Left lung (tissue), 8 donors: ENCODE results near the gene PRDM13. TPM values are rescaled to one million over a fixed set of nuclear protein-coding genes. Genes with fewer than 3 reads are reported as not detected.

Experiments used
- polyA plus RNA-seq, 6 donors: library from polyadenylated mRNA; unstranded; fragments of 120-200 nt; gene quantifications; one replicate each; pipeline ENCODE4 v1.2.1, GENCODE V29; 2013; ENCODE audit not compliant: insufficient read length in 6 of 6
- total RNA-seq, 2 donors: library from RNA; stranded (reverse); fragmentation: NEBNext Ultra II Directional; extraction: Animal tissue kit (Norgen Biotek cat#: 25700); gene quantifications; one replicate each; pipeline ENCODE4 v1.2.1, GENCODE V29; 2021
- donor health status: DM: no; HTN: yes; CAD: no.
- donor health status: DM: no; HTN: no; CAD: no.

The PRDM13 gene
- total and polyA plus RNA-seq, 8 donors: not detected

Other genes with a start within 250 kb of the PRDM13 start
- gene COQ3, start 212.6 kb upstream of the PRDM13 start, total RNA-seq: 1 to 10 TPM; 3.3 to 8.6 TPM
- gene COQ3, start 212.6 kb upstream of the PRDM13 start, polyA plus RNA-seq: 10 to 100 TPM; 10.4 to 12.7 (median 11.3) TPM
- gene PNISR, start 181.5 kb upstream of the PRDM13 start, total RNA-seq: 10 to 100 TPM; 73.5 to 81.3 TPM
- gene PNISR, start 181.5 kb upstream of the PRDM13 start, polyA plus RNA-seq: 100 to 1,000 TPM; 295 to 412 (median 333) TPM
- 10 to 100 TPM; 10.4 to 10.8 TPM for gene USP45, start 91.4 kb upstream of the PRDM13 start, total RNA-seq
- 10 to 100 TPM; 11.4 to 14.5 (median 13.7) TPM for gene USP45, start 91.4 kb upstream of the PRDM13 start, polyA plus RNA-seq
- gene CCNC, start 38.2 kb upstream of the PRDM13 start, total RNA-seq: 10 to 100 TPM; 55.6 to 63.7 TPM
- gene CCNC, start 38.2 kb upstream of the PRDM13 start, polyA plus RNA-seq: 100 to 1,000 TPM in 2 of 6 donors, 10 to 100 TPM in 4; 82.3 to 110 (median 90.0) TPM